ENCODE results near the gene SLC44A1.

The SLC44A1 gene

DNA sequence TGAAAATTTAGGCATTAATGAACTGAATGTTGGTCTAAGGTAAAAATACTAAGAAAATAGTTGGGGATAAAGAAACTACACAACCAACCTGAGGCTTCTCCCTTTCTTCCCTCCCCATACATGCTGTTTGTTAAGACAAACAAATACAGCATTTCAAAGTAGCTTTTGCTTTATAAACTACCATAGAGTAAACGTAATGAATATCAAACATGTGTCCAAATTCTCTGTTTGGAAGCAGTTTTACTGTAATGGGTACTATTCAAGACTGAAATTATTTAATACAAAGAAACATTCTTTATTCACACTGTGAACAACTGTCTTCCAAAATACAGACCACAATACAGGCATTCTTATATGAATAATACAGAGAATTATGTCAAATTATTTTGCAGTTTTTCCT lies 52.0 kb downstream of the SLC44A1 start:
- H3K27ac ChIP-seq (ENCODE audit: low read depth, low read length): no peak overlapping the region
- peaks cover 6% of the 10 kb centered on the region for H3K4me1 ChIP-seq (ENCODE audit: control insufficient read depth, insufficient read depth, low read length)
- H3K4me3 ChIP-seq (ENCODE audit: low read length): no peak overlapping the region
- H3K36me3 ChIP-seq (ENCODE audit: control insufficient read depth, insufficient read depth, low read length): no peaks in the 10 kb centered on the region
- H3K27me3 ChIP-seq (ENCODE audit: control insufficient read depth, insufficient read depth, low read length): no peaks in the 10 kb centered on the region
- no peak overlapping the region for H3K9ac ChIP-seq (ENCODE audit: low read length)

DNA sequence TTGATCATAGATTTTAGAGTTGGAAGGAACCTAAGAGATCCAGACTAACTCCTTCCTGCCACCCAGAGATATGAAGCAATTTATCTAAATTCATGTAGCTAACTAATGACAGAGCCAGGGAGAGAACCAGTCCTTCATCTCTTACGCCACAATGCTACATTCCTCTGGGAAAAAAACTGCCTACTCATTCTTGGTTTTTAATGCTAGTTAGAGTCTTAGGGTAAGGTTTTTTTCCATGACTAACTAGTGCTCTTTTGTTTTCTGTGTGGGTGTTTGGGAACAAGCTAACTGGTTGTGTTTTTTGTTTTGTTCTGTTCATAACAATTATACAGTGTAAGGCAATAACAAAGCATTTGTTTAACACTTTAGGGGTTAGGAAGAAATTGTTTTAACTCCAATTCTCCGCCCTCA lies 52.4 kb downstream of the SLC44A1 start:
- no peaks in the 10 kb centered on the region for H3K36me3 ChIP-seq (ENCODE audit: control insufficient read depth, insufficient read depth, low read length)
- H3K27ac ChIP-seq (ENCODE audit: low read depth, low read length): no peak overlapping the region
- H3K4me3 ChIP-seq (ENCODE audit: low read length): no peak overlapping the region
- no peak overlapping the region for H3K9ac ChIP-seq (ENCODE audit: low read length)
- peaks cover 5% of the 10 kb centered on the region for H3K4me1 ChIP-seq (ENCODE audit: control insufficient read depth, insufficient read depth, low read length)
- H3K27me3 ChIP-seq (ENCODE audit: control insufficient read depth, insufficient read depth, low read length): no peaks in the 10 kb centered on the region

DNA sequence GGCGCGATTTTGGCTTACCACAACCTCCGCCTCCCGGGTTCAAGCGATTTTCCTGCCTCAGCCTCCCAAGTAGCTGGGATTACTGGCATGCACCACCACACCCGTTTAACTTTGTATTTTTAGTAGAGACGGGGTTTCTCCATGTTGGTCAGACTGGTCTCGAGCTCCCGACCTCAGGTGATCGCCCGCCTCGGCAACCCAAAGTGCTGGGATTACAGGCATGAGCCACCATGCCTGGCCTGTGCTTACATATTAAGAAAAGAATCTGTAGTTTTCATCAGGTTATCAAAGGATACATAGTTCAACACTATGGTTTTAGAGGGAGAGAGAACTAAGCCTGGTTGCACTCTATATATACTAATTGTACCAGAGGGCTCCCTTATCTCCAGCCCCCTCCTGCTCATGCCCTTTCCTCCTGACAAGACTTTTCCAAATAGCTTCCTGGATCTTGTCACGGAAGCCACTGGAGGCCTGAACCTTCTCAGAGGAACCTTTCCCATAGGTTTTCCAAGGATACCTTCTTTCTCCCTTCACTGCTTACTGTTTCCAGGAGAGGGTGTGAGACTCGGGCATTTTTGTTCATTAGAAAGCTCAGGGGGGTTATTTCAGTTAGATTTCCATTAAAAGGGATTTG lies 53.1 kb downstream of the SLC44A1 start:
- H3K4me1 ChIP-seq (ENCODE audit: control insufficient read depth, insufficient read depth, low read length): no peaks in the 10 kb centered on the region
- no peak overlapping the region for H3K4me3 ChIP-seq (ENCODE audit: low read length)
- H3K36me3 ChIP-seq (ENCODE audit: control insufficient read depth, insufficient read depth, low read length): no peaks in the 10 kb centered on the region
- no peaks in the 10 kb centered on the region for H3K27me3 ChIP-seq (ENCODE audit: control insufficient read depth, insufficient read depth, low read length)
- no peak overlapping the region for H3K27ac ChIP-seq (ENCODE audit: low read depth, low read length)
- no peak overlapping the region for H3K9ac ChIP-seq (ENCODE audit: low read length)

DNA sequence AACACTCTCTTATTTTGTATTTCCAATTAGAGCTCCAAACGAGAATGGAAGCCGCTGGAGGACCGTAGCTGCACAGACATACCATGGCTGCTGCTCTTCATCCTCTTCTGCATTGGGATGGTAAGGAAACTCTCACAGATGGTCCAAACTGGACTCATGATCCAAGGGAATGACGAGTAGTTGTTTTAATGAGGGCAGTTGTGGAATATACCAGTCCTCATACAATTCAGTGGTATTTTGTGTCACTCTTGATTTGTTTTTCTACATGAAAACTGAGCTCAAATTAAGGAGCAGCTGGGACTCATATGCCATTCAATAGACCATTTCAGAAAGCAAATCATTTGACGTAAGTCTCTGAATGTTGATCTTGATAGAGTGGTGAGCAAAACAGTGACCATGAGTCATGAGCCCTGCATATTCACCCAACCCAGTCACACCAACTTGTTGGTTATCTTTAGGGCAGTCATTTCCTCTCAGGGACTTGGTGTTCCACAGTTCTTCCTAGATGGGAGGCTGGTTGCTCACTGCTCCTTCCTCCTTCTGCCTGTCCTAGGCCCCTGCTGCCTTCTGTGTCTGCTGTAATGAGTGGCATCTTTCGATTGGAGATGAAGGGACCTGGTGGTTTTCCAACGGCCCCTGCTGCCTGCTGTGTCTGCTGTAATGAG lies 54.9 kb downstream of the SLC44A1 start:
- Histone ChIP-seq H3K4me3 (ENCODE audit: low read length) (no peak overlapping the region), H3K27me3 (ENCODE audit: control insufficient read depth, insufficient read depth, low read length) (no peaks in the 10 kb centered on the region), H3K4me1 (ENCODE audit: control insufficient read depth, insufficient read depth, low read length) (no peaks in the 10 kb centered on the region), H3K27ac (ENCODE audit: low read depth, low read length) (no peak overlapping the region), H3K9ac (ENCODE audit: low read length) (no peak overlapping the region), H3K36me3 (ENCODE audit: control insufficient read depth, insufficient read depth, low read length) (peaks cover 3% of the 10 kb centered on the region)

DNA sequence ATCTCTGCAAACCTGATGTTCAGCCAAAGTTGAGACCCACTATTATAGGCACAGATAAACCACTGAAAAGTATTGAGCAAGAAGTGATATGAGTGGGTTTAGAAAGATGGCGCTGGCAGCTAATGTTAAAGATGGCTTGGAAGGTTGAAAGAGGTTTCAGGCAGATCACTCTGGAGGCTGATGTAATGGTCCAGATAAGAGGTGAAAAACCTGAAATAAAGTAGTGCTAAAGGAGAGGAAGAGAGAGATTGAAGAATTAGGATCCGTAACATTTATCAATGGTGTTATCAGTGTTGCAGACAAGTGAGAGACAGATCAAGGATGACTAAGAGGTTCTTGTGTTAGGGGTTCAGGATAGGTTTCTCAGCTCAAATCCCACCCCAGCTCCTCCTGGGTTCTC lies 58.3 kb downstream of the SLC44A1 start:
- peaks cover 3% of the 10 kb centered on the region for H3K36me3 ChIP-seq (ENCODE audit: control insufficient read depth, insufficient read depth, low read length)
- no peak overlapping the region for H3K27ac ChIP-seq (ENCODE audit: low read depth, low read length)
- H3K4me3 ChIP-seq (ENCODE audit: low read length): no peak overlapping the region
- no peaks in the 10 kb centered on the region for H3K27me3 ChIP-seq (ENCODE audit: control insufficient read depth, insufficient read depth, low read length)
- H3K9ac ChIP-seq (ENCODE audit: low read length): no peak overlapping the region
- no peaks in the 10 kb centered on the region for H3K4me1 ChIP-seq (ENCODE audit: control insufficient read depth, insufficient read depth, low read length)

DNA sequence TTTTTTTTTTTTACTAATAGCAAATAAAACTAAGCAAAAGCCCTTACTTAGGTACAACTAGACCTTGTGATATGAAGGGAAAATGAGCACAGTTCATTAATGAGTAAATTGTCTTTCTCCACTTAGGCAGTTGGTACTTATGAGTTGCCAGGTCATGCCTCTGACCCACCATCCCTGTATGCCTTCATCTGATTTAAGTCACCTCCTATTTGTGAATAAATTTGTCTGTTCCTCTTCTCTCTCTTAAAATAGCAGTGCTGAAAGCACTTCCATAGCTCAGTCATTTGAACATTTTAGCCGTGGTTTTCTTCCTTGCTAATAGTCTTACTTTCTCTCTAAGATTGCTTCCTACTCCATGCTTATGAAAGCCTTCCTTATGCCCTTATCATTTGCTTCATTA lies 61.4 kb downstream of the SLC44A1 start:
- Histone ChIP-seq H3K27ac (ENCODE audit: low read depth, low read length) (no peak overlapping the region), H3K9ac (ENCODE audit: low read length) (no peak overlapping the region), H3K4me3 (ENCODE audit: low read length) (no peak overlapping the region), H3K4me1 (ENCODE audit: control insufficient read depth, insufficient read depth, low read length) (no peaks in the 10 kb centered on the region), H3K27me3 (ENCODE audit: control insufficient read depth, insufficient read depth, low read length) (no peaks in the 10 kb centered on the region), H3K36me3 (ENCODE audit: control insufficient read depth, insufficient read depth, low read length) (peaks cover 3% of the 10 kb centered on the region)

DNA sequence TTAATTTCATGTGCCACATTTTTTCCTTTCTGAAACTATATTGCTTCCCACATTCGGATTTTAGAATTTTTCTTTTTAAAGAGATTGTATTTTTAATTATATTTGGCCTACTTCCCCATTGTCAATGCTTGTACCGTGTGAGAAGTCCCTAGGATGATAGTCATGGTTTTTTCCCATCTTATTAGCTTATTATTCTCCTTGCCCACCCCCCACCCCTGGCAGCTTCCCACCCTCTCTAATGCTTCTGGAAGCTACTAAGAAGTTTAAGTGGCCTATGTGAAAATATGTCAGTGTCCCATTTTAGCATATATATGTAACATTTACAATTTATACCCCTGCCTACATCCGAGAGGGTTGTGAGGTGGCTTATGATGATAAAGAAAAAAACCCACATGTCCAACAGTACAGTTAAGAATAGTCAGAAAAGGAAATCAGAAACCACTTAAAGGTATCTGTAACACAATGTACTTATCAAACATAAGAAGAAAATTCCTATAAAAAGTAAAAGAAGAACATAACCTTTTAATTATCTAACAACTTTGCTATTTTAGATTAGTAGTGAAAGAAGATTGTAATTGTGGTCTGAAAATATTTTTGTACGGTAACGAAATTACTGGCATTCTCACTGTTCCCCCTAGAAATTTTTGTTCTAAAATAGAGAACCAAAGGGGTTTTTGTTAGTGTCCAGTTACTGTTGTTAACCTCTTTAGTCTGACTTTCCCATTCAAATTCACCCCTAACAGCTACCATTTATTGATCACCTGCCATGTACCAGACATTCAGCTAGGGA lies 62.1 kb downstream of the SLC44A1 start:
- Histone ChIP-seq H3K4me1 (ENCODE audit: control insufficient read depth, insufficient read depth, low read length) (no peaks in the 10 kb centered on the region), H3K27me3 (ENCODE audit: control insufficient read depth, insufficient read depth, low read length) (no peaks in the 10 kb centered on the region), H3K27ac (ENCODE audit: low read depth, low read length) (no peak overlapping the region), H3K4me3 (ENCODE audit: low read length) (no peak overlapping the region), H3K36me3 (ENCODE audit: control insufficient read depth, insufficient read depth, low read length) (peaks cover 3% of the 10 kb centered on the region), H3K9ac (ENCODE audit: low read length) (no peak overlapping the region)

DNA sequence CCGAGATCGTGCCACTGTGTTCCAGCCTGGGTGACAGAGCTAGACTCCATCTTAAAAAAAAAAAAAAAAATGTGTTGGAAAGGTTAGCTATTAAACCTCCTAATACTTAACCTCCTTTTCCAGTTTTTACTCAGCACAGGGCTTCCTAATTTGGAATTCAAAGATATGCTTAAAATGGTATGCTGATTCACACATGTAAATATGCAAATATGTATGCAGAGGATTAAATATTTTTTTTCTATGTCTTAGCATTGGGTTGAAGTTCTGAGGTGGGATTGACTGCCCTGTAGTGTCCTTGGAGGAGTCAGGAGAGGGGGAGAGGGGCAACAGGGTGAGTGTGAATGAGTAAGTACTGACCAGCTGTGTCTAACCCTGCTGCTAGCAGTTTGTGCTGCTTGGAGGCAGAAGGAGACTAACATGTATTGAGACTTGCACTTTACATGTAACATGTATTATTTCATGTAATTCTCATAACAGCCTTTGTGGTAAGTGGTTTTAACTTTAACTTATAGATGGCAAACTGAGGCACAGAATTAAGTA lies 63.2 kb downstream of the SLC44A1 start:
- Histone ChIP-seq H3K9ac (ENCODE audit: low read length) (no peak overlapping the region), H3K36me3 (ENCODE audit: control insufficient read depth, insufficient read depth, low read length) (peaks cover 3% of the 10 kb centered on the region), H3K4me3 (ENCODE audit: low read length) (no peak overlapping the region), H3K4me1 (ENCODE audit: control insufficient read depth, insufficient read depth, low read length) (no peaks in the 10 kb centered on the region), H3K27ac (ENCODE audit: low read depth, low read length) (no peak overlapping the region), H3K27me3 (ENCODE audit: control insufficient read depth, insufficient read depth, low read length) (no peaks in the 10 kb centered on the region)

DNA sequence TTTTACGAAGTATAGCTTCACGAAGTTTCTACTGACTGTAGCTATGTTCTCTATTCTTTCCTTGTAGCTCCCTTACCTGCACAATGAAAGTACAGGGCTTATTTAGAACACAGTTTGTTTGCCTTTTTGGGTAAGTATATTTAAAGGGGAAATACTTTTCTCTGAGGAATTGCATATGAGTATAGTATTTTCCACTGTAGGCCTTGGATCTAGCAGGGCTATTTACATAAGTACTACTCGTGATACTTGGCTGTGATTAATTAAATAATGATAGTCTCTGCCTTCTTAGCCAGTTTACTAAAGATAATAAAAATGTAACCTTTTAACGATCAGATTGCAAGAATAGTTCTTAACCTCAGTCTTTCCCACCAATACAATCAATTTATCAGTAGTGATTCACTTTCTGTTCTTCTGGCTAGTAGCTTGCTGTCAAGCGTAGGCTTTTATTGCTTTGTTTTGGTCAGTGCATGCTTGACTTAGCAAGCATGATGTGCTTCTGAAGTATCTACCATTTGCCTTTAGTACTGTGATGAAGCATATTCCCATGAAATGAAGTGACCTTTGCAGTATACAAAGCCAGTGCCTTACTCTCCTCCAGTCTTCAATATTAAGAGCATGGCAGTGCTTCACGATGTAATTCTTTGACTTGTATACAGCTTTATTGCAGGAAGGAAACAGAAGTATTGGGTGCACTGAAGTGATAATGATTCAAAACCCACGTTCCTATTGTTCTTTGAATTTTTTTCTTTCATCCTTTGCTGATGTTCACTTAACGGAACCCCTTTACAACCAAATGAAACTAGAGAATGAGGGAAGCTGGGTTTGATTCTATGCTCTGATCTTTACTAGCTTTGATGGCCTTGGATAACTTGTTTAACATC lies 64.2 kb downstream of the SLC44A1 start:
- Histone ChIP-seq H3K27ac (ENCODE audit: low read depth, low read length) (no peak overlapping the region), H3K4me1 (ENCODE audit: control insufficient read depth, insufficient read depth, low read length) (no peaks in the 10 kb centered on the region), H3K4me3 (ENCODE audit: low read length) (no peak overlapping the region), H3K9ac (ENCODE audit: low read length) (no peak overlapping the region), H3K36me3 (ENCODE audit: control insufficient read depth, insufficient read depth, low read length) (peaks cover 2% of the 10 kb centered on the region), H3K27me3 (ENCODE audit: control insufficient read depth, insufficient read depth, low read length) (no peaks in the 10 kb centered on the region)

DNA sequence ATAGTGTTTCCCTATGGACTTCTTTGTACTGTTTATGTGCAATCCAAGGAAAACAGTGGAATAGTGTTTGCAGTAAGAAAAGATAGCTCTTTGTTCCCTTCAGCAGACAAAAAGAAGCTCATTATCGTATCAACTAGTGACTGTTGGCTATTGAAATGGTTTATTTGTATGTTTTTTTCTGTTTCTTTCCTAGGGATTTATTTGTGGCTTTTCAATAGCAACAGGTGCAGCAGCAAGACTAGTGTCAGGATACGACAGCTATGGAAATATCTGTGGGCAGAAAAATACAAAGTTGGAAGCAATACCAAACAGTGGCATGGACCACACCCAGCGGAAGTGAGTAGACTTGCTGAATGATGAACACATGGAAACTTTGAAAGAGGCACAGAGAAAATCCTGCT lies 65.1 kb downstream of the SLC44A1 start:
- Histone ChIP-seq H3K27ac (ENCODE audit: low read depth, low read length) (no peak overlapping the region), H3K4me1 (ENCODE audit: control insufficient read depth, insufficient read depth, low read length) (no peaks in the 10 kb centered on the region), H3K36me3 (ENCODE audit: control insufficient read depth, insufficient read depth, low read length) (peaks cover 2% of the 10 kb centered on the region), H3K4me3 (ENCODE audit: low read length) (no peak overlapping the region), H3K9ac (ENCODE audit: low read length) (no peak overlapping the region), H3K27me3 (ENCODE audit: control insufficient read depth, insufficient read depth, low read length) (no peaks in the 10 kb centered on the region)

DNA sequence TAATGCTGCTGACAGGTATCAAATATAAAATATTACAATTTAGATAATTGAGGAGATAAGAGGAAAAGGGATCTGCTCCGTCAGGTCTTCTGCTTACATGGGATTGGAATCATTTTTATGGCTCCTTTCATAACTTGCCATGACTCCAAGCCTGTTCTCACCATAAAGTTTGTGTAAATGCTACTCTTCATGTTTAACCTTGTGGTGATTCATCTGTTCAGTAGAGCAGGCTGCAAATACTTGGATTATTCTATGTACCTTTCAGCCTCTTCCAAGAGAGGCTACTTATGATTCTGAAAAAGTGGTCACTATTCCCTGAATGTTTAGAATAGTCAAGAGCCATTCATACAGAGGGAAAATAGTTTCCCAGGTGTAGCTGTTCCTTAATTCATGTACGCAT lies 66.9 kb downstream of the SLC44A1 start:
- Histone ChIP-seq H3K4me1 (ENCODE audit: control insufficient read depth, insufficient read depth, low read length) (no peaks in the 10 kb centered on the region), H3K9ac (ENCODE audit: low read length) (no peak overlapping the region), H3K27me3 (ENCODE audit: control insufficient read depth, insufficient read depth, low read length) (no peaks in the 10 kb centered on the region), H3K4me3 (ENCODE audit: low read length) (no peak overlapping the region), H3K36me3 (ENCODE audit: control insufficient read depth, insufficient read depth, low read length) (peaks cover 2% of the 10 kb centered on the region), H3K27ac (ENCODE audit: low read depth, low read length) (no peak overlapping the region)

DNA sequence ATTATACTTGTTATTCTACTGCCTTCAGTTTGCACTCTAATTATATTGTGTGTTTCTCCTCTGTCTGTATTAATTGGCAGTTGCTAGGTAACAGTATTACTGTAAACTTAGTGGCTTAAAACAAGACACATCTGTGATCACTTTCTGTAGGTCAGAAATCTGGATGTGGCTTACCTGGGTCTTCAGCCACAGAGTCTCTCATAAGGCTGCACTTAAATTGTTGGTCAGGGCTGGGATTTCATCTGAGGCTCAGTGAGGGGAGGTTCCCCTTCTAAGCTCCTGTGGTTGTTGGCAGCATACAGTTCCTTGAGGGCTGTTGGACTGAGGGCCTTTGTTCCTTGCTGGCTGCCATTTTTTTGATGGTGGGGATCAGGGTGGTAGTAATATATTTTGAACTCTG lies 68.8 kb downstream of the SLC44A1 start:
- H3K4me3 ChIP-seq (ENCODE audit: low read length): no peak overlapping the region
- H3K9ac ChIP-seq (ENCODE audit: low read length): no peak overlapping the region
- H3K36me3 ChIP-seq (ENCODE audit: control insufficient read depth, insufficient read depth, low read length): peaks cover 2% of the 10 kb centered on the region
- no peaks in the 10 kb centered on the region for H3K27me3 ChIP-seq (ENCODE audit: control insufficient read depth, insufficient read depth, low read length)
- H3K4me1 ChIP-seq (ENCODE audit: control insufficient read depth, insufficient read depth, low read length): no peaks in the 10 kb centered on the region
- no peak overlapping the region for H3K27ac ChIP-seq (ENCODE audit: low read depth, low read length)

All from rectal smooth muscle tissue (tissue), 1 donor.